Endodermal cell (in vitro differentiated cells): Measurements from ENCODE around the gene EXOC7. TPM values are rescaled to one million over a fixed set of nuclear protein-coding genes. Genes with fewer than 3 reads are reported as not detected.

Experiments used
- DNase-seq: peaks from one replicate; pipeline ENCODE4 v3.0.0-alpha.2; 2017
- H3K27ac ChIP-seq: 2 replicates; pipeline ENCODE4 v1.5.1; 2013; ENCODE audit warnings: mild to moderate bottlenecking, low read depth, low read length, moderate library complexity
- H3K27me3 ChIP-seq: 2 replicates; pipeline ENCODE4 v1.6.1; 2013; ENCODE audit warnings: mild to moderate bottlenecking, low read length, moderate library complexity; ENCODE audit not compliant: insufficient read depth, control insufficient read depth, poor library complexity, severe bottlenecking
- H3K36me3 ChIP-seq: 2 replicates; pipeline ENCODE4 v1.7.0; 2013; ENCODE audit warnings: mild to moderate bottlenecking, low read length, moderate library complexity; ENCODE audit not compliant: control insufficient read depth, insufficient read depth
- H3K4me1 ChIP-seq: one replicate; pipeline ENCODE4 v1.7.0; 2013; ENCODE audit warnings: low read length; ENCODE audit not compliant: control insufficient read depth, insufficient read depth
- H3K4me3 ChIP-seq: 2 replicates; pipeline ENCODE4 v1.5.1; 2013; ENCODE audit warnings: mild to moderate bottlenecking, low read length, moderate library complexity
- H3K9ac ChIP-seq: 2 replicates; pipeline ENCODE4 v1.6.1; 2013; ENCODE audit warnings: mild to moderate bottlenecking, low read length, moderate library complexity; ENCODE audit not compliant: poor library complexity, severe bottlenecking; ENCODE audit errors: extremely low read depth
- H3K9me3 ChIP-seq: 2 replicates; pipeline ENCODE4 v1.6.1; 2013; ENCODE audit warnings: mild to moderate bottlenecking, low read length, moderate library complexity; ENCODE audit not compliant: control insufficient read depth
- H3K27ac Mint-ChIP-seq: 2 replicates; pipeline ENCODE4 v1.8.0; 2020; ENCODE audit warnings: mixed read lengths
- H3K27me3 Mint-ChIP-seq: 2 replicates; pipeline ENCODE4 v1.8.0; 2021; ENCODE audit warnings: mild to moderate bottlenecking, mixed read lengths; ENCODE audit not compliant: insufficient read depth
- H3K36me3 Mint-ChIP-seq: 2 replicates; pipeline ENCODE4 v1.8.0; 2020; ENCODE audit warnings: low read depth, mixed read lengths
- H3K4me1 Mint-ChIP-seq: 2 replicates; pipeline ENCODE4 v1.8.0; 2020; ENCODE audit warnings: mixed read lengths
- H3K4me3 Mint-ChIP-seq: 2 replicates; pipeline ENCODE4 v1.8.0; 2020; ENCODE audit warnings: mild to moderate bottlenecking, moderate library complexity, mixed read lengths
- H3K9me3 Mint-ChIP-seq: 2 replicates; pipeline ENCODE4 v1.8.0; 2020; ENCODE audit warnings: mild to moderate bottlenecking, mixed read lengths
- WGBS, 2 experiments: methylation state at CpG; one replicate each; pipeline versions ENCODE4 v1.1.5 to v1.1.7; 2013; ENCODE audit warnings: missing lambda C conversion rate in 2 of 2, mixed read lengths in 1 of 2; ENCODE audit not compliant: insufficient coverage in 1 of 2, insufficient read length in 1 of 2; 5-methylcytosine and 5-hydroxymethylcytosine counted together
- total RNA-seq, 2 donors: library from RNA; stranded (reverse); fragmentation: NEBNext Ultra II Directional in 1 of 2; extraction: Animal tissue kit (Norgen Biotek cat#: 25700) in 1 of 2; gene quantifications; 2 replicates in 1 of 2; 3 replicates in 1 of 2; pipeline ENCODE4 v1.2.1, GENCODE V29; 2021
- TF ChIP-seq, protein P1 (sequence below): fragments of 200-600 bp; sonication (generic); conservative IDR thresholded peaks from 2 replicates; pipeline ENCODE4 v1.5.0; 2021; ENCODE audit warnings: antibody characterized with exemption, mild to moderate bottlenecking

Gene EXOC7
- total RNA-seq, 2 donors from 2014 or later: 159 to 187 TPM

- Histone ChIP-seq H3K36me3 (no peaks in the 10 kb centered on the region), H3K4me1 (peaks cover 29% of the 10 kb centered on the region), H3K9ac (no peak overlapping the region), H3K9me3 (no peaks in the 10 kb centered on the region), H3K27me3 (peaks cover 86% of the 10 kb centered on the region), H3K27ac (no peak overlapping the region), H3K4me3 (peak overlapping the region; percentile 79)
- Mint-ChIP-seq H3K36me3 (peaks cover 8% of the 10 kb centered on the region), H3K27ac (peak overlapping the region; percentile 87), H3K4me3 (peak overlapping the region; percentile 82), H3K9me3 (no peaks in the 10 kb centered on the region), H3K4me1 (peaks cover 54% of the 10 kb centered on the region), H3K27me3 (peaks cover 91% of the 10 kb centered on the region)
- 9 to 17% methylated on average over 40 to 78 of the region's 78 CpGs for WGBS, 2 experiments
- TF ChIP-seq, protein P1, sequence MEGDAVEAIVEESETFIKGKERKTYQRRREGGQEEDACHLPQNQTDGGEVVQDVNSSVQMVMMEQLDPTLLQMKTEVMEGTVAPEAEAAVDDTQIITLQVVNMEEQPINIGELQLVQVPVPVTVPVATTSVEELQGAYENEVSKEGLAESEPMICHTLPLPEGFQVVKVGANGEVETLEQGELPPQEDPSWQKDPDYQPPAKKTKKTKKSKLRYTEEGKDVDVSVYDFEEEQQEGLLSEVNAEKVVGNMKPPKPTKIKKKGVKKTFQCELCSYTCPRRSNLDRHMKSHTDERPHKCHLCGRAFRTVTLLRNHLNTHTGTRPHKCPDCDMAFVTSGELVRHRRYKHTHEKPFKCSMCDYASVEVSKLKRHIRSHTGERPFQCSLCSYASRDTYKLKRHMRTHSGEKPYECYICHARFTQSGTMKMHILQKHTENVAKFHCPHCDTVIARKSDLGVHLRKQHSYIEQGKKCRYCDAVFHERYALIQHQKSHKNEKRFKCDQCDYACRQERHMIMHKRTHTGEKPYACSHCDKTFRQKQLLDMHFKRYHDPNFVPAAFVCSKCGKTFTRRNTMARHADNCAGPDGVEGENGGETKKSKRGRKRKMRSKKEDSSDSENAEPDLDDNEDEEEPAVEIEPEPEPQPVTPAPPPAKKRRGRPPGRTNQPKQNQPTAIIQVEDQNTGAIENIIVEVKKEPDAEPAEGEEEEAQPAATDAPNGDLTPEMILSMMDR: peak; percentile 62
- DNase-seq: peak; percentile 80
These were observed 36.4 kb upstream of the EXOC7 start for GRCh38 chr17:76139801-76140660.

- peak overlapping the region; percentile 87 for H3K27ac Mint-ChIP-seq
- Histone ChIP-seq H3K9ac (peak overlapping the region; percentile 18), H3K4me3 (peak overlapping the region; percentile 70), H3K27ac (peak overlapping the region; percentile 85), H3K4me1 (peaks cover 29% of the 10 kb centered on the region), H3K9me3 (no peaks in the 10 kb centered on the region), H3K36me3 (no peaks in the 10 kb centered on the region), H3K27me3 (peaks cover 95% of the 10 kb centered on the region)
- H3K4me3 Mint-ChIP-seq: peak overlapping the region; percentile 82
- peak; percentile 73 for DNase-seq
- H3K4me1 Mint-ChIP-seq: peaks cover 52% of the 10 kb centered on the region
- 26 to 30% methylated on average over 10 to 15 of the region's 15 CpGs for WGBS, 2 experiments
- H3K36me3 Mint-ChIP-seq: peaks cover 8% of the 10 kb centered on the region
- H3K27me3 Mint-ChIP-seq: peaks cover 92% of the 10 kb centered on the region
- TF ChIP-seq, protein P1: no peak
- no peaks in the 10 kb centered on the region for H3K9me3 Mint-ChIP-seq
These were observed 35.5 kb upstream of the EXOC7 start for GRCh38 chr17:76138896-76139752.

GRCh38 chr17:76138234-76138895 lies 34.8 kb upstream of the EXOC7 start:
- peaks cover 90% of the 10 kb centered on the region for H3K27me3 ChIP-seq
- WGBS, 2 experiments: 0 to 4% methylated on average over 2 to 21 of the region's 23 CpGs
- H3K9ac ChIP-seq: peak overlapping the region; percentile 18
- H3K4me3 ChIP-seq: peak overlapping the region; percentile 70
- H3K4me1 ChIP-seq: peaks cover 29% of the 10 kb centered on the region
- H3K9me3 Mint-ChIP-seq: no peaks in the 10 kb centered on the region
- no peaks in the 10 kb centered on the region for H3K9me3 ChIP-seq
- H3K36me3 ChIP-seq: no peaks in the 10 kb centered on the region
- TF ChIP-seq, protein P1: no peak
- peaks cover 8% of the 10 kb centered on the region for H3K36me3 Mint-ChIP-seq
- peak overlapping the region; percentile 87 for H3K27ac Mint-ChIP-seq
- peaks cover 55% of the 10 kb centered on the region for H3K4me1 Mint-ChIP-seq
- peak overlapping the region; percentile 85 for H3K27ac ChIP-seq
- H3K4me3 Mint-ChIP-seq: peak overlapping the region; percentile 82
- peak; percentile 88 for DNase-seq
- H3K27me3 Mint-ChIP-seq: peaks cover 92% of the 10 kb centered on the region
